ENCODE measurements around the gene CPSF2.
A peak's percentile ranks its signal among the peaks of the same experiment; 100 is the strongest.
"Not testable (repeated sequence)": the region's sequence is repeated elsewhere in the genome, so short reads cannot be mapped to it uniquely, and the experiment has no call there.

CPSF2 gene

GRCh38 chr14:92161521-92161920 lies 39.8 kb downstream of the CPSF2 start:
- TF ChIP-seq CTCF (IDR thresholded peaks at IDR 0.05; ENCODE audit: insufficient read depth, low read length, missing control alignments), result no peak
- ChIA-PET POLR2A (no interaction called here), CTCF (no interaction called here)
- no peak overlapping the region for H3K4me3 ChIP-seq (ENCODE audit: low read depth, low read length)
- no peak for DNase-seq (ENCODE audit: low read depth, low spot score)

DNA sequence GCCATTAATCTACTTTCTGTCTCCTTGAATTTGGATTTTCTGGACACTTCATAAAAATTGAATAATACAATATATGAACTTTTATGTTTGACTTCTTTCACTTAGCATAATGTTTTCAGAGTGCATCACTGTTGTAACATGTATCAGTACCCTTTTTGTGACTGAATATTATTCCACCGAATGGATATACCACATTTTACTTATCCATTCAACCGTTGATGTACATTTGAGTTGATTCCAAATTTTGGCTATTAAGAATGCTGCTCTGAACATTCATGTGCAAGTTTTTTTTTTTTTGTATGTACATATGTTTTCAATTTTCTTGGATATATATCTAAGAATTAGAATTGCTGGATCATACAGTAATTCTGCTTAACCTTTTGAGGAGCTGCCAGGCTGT lies 43.2 kb downstream of the CPSF2 start:
- H3K4me3 ChIP-seq (ENCODE audit: low read depth, low read length), result no peak overlapping the region
- DNase-seq (ENCODE audit: low read depth, low spot score), result no peak
- ChIA-PET CTCF (interaction anchor here (0.7 kb wide), 1 partner anchor 628 kb away, joined by 3 read pairs; no protein-coding TSS in a partner anchor), POLR2A (no interaction called here)
- TF ChIP-seq CTCF (IDR thresholded peaks at IDR 0.05; ENCODE audit: insufficient read depth, low read length, missing control alignments), result no peak

DNA sequence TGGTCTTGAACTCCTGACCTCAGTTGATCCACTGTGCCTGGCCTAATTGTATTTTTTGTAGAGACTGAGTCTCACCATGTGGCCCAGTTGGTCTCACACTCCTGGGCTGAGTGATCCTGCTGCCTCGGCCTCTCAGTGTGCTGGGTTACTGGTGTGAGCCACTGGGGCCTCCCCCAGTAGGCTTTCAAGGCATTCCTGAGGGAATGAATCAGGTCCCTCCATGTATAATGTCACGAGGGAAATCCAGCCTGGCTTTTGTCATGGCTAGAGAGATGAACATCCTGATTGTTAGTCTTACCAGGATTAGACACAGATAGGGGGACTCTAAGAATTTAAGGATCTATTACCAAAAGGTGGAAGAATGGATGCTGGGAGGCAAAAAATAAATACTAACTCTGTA lies 51.9 kb downstream of the CPSF2 start:
- DNase-seq (ENCODE audit: low read depth, low spot score), result peak; percentile 7
- H3K4me3 ChIP-seq (ENCODE audit: low read depth, low read length), result no peak overlapping the region
- ChIA-PET CTCF (no interaction called here), POLR2A (no interaction called here)
- TF ChIP-seq CTCF (IDR thresholded peaks at IDR 0.05; ENCODE audit: insufficient read depth, low read length, missing control alignments), result no peak

- TF ChIP-seq CTCF (IDR thresholded peaks at IDR 0.05; ENCODE audit: insufficient read depth, low read length, missing control alignments), result no peak
- CTCF ChIA-PET, result no interaction called here
- DNase-seq (ENCODE audit: low read depth, low spot score), result no peak
- no peak overlapping the region for H3K4me3 ChIP-seq (ENCODE audit: low read depth, low read length)
- POLR2A ChIA-PET, result no interaction called here
Measured at GRCh38 chr14:92175811-92176210, 54.0 kb downstream of the CPSF2 start.

DNA sequence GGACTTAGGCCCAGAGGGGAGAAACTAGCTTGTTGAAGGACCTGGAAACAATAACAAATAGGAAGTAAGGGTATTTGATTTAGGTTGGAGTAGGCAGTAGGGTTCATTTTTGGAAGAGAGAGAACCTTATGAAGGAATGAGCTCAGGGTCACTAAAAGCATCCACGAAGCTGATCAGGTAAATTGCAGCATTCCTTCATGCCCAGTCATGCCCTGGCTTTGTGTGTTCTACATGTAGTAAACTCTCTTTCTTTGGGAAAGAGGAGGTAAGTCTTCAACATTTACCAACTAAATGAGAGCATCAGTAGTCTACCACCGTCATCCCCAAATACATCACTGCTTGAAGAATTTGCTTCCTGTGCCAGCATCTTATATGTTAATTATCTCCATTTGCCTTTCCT lies 54.7 kb downstream of the CPSF2 start:
- TF ChIP-seq CTCF (IDR thresholded peaks at IDR 0.05; ENCODE audit: insufficient read depth, low read length, missing control alignments), result no peak
- no peak overlapping the region for H3K4me3 ChIP-seq (ENCODE audit: low read depth, low read length)
- DNase-seq (ENCODE audit: low read depth, low spot score), result no peak
- POLR2A ChIA-PET, result no interaction called here
- CTCF ChIA-PET, result no interaction called here

DNA sequence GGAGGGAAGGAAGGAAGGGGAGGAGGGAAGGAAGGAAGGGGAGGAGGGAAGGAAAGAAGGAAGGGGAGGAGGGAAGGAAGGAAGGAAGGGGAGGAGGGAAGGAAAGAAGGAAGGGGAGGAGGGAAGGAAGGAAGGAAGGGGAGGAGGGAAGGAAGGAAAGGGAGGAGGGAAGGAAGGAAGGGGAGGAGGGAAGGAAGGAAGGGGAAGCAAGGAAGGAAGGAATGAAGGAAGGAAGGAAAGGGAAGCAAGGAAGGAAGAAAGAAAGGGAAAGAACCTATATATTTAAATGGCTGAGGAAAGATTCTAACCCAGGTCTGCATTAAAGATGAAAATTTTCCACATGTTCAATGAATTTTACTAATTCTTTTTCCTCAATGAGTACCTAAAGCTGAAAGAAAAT lies 57.4 kb downstream of the CPSF2 start:
- DNase-seq (ENCODE audit: low read depth, low spot score); CTCF ChIA-PET; H3K4me3 ChIP-seq (ENCODE audit: low read depth, low read length); POLR2A ChIA-PET: not testable (repeated sequence)

GRCh38 chr14:92185559-92185958 lies 63.8 kb downstream of the CPSF2 start:
- H3K4me3 ChIP-seq (ENCODE audit: low read depth, low read length), result no peak overlapping the region
- no peak for DNase-seq (ENCODE audit: low read depth, low spot score)
- ChIA-PET CTCF (no interaction called here), POLR2A (no interaction called here)
- TF ChIP-seq CTCF (IDR thresholded peaks at IDR 0.05; ENCODE audit: insufficient read depth, low read length, missing control alignments), result no peak

DNA sequence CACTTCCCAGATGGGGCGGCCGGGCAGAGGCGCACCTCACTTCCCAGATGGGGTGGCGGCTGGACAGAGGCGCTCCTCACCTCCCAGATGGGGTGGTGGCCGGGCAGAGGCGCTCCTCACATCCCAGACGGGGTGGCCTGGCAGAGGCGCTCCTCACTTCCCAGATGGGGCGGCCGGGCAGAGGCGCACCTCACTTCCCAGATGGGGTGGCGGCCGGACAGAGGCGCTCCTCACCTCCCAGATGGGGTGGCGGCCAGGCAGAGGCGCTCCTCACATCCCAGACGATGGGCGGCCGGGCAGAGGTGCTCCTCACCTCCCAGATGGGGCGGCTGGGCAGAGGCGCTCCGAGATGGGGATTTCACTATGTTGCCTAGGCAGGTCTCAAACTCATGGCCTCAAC lies 65.8 kb downstream of the CPSF2 start:
- POLR2A ChIA-PET; H3K4me3 ChIP-seq (ENCODE audit: low read depth, low read length); DNase-seq (ENCODE audit: low read depth, low spot score); CTCF ChIA-PET: not testable (repeated sequence)
